GM23248 (cell line): ENCODE measurements around the gene PPP1R13B.

Experiments used
- EZH2 ChIP-seq: fragments of 200-600 bp; sonication (generic); IDR thresholded peaks from 2 replicates; pipeline ENCODE4 v1.6.1; 2018; ENCODE audit warnings: antibody characterized with exemption, mild to moderate bottlenecking; ENCODE audit not compliant: insufficient read depth, poor library complexity, severe bottlenecking
- EZH2phosphoT487 ChIP-seq: fragments of 200-600 bp; sonication (generic); IDR thresholded peaks from 2 replicates; pipeline ENCODE4 v1.6.1; 2018; ENCODE audit warnings: antibody characterized with exemption, moderate library complexity, mild to moderate bottlenecking, low read depth; ENCODE audit not compliant: insufficient read depth

DNA sequence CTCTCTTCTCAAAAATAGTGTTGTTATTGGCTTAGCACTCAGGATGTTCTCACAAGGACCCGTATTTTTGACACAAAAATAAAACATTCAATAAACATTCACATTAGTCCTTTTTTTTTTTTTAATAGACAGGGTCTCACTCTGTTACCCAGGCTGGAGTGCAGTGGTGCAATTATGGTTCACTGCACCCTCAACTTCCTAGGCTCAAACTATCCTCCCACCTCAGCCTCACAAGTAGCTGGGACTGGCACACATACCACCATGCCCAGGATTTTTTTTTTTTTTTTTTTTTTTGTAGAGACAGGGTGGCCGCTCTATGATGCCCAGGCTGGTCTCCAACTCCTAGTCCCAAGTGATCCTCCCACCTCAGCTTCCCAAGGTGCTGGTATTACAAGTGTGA is 27.0 kb downstream of the PPP1R13B start:
- TF ChIP-seq EZH2 (no peak), EZH2phosphoT487 (no peak)
